CD4-positive, alpha-beta T cell treated with Interleukin-4 for 4 hours (primary cell): ENCODE measurements around the gene SEH1L.
"Not testable (repeated sequence)": the region's sequence is repeated elsewhere in the genome, so short reads cannot be mapped to it uniquely, and the experiment has no call there.

Experiments
- DNase-seq: peaks from one replicate; pipeline ENCODE4 v3.0.0-alpha.2; 2020

The SEH1L gene, protein sequence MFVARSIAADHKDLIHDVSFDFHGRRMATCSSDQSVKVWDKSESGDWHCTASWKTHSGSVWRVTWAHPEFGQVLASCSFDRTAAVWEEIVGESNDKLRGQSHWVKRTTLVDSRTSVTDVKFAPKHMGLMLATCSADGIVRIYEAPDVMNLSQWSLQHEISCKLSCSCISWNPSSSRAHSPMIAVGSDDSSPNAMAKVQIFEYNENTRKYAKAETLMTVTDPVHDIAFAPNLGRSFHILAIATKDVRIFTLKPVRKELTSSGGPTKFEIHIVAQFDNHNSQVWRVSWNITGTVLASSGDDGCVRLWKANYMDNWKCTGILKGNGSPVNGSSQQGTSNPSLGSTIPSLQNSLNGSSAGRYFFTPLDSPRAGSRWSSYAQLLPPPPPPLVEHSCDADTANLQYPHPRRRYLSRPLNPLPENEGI

DNA sequence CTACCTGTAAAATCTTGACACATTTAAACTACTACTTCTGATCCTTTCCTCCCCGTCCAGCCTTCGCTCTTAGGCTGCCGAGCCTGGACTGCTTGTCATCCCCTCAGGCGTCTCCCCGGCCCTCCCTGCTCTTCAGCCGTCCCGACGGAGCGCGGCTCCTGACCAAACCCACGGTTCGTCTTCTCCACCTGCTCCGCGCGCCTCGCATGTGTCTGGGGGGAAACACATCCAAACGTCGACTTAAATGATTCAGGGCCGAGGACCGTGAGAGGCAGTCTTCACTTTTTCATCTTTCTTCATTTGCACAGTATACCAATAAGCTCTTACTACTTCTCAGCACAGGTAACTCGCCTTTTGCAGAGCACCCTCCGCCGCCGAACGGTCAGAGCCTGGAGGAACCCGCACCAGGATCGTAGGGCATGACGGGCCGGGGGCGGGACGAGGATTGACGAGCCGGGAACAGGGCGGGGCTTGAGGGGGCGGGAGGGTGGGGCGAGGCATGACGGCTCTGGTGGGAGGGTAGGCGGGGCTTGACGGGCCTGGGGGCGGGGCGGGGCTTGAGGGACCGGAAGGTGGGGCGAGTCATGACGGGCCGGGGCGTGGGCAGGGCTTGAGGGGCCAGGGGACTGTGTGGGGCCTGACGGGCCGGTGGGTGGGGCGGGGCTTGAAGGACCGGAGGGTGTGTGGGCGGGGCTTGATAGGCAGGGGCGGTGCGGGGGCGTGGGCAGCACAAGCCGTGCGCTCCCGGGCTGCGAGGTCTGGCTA, at the start of gene SEH1L:
TSS of gene SEH1L (plus strand) at position 727 of the 765 bp plus-strand sequence. CDS start 111 bp downstream, outside the sequence.
- DNase-seq, result peak; percentile 96

DNA sequence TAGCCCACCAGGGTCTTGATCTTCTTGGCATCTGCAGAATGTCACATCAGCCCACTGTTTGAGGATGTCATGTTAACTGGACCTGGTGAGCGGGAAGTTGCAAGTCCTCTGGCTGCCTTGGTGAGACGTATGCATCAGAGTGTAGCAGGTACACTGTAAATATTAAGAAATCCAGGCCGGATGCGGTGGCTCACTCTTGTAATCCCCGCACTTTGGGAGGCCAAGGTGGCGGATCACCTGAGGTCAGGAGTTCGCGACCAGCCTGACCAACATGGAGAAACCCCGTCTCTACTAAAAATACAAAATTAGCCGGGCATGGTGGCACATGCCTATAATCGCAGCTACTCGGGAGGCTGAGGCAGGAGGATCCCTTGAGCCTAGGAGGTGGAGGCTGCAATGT, 46.6 kb upstream of the SEH1L start:
- DNase-seq, result not testable (repeated sequence)

DNA sequence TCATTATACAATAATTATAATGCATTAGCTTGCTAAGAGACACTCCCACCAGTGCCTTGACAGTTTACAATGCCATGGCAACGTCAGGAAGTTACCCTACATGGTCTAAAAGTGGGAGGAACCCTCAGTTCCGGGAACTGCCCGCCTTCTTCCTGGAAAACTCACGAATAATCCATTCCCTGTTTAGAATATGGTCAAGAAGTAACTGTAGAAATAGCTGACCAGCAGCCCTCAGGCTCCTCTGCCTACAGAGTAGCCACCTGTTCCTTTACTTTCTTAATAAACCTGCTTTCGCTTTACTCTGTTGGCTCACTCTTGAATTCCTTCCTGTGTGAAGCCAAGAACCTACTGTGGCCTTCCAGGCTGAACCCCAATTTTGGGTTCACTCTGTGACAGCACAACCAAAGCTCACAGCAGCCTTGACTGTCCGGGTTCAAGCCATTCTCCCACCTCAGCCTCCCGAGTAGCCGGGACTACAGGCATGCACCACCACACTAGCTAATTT, 43.7 kb upstream of the SEH1L start:
- peak; percentile 41 for DNase-seq

DNA sequence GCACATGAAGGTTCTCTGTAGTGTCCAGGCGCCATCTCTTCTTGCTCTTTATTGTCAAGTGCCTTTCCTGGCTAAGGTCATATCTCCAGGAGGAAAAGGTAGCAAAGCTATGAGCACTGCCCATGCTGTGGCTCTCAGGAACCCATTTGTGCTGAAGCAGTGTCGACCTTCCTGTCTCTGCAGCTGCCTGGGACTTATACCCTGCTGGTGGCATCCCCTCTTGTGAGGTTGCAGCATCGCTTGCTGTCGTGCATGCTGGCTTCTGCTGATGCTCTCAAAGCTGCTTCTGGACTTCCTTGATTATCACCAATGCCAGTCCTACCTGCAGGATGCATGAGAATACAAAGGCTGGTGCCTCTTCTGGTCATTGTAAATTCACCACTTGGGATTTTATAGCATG, 41.7 kb upstream of the SEH1L start:
- DNase-seq, result no peak

DNA sequence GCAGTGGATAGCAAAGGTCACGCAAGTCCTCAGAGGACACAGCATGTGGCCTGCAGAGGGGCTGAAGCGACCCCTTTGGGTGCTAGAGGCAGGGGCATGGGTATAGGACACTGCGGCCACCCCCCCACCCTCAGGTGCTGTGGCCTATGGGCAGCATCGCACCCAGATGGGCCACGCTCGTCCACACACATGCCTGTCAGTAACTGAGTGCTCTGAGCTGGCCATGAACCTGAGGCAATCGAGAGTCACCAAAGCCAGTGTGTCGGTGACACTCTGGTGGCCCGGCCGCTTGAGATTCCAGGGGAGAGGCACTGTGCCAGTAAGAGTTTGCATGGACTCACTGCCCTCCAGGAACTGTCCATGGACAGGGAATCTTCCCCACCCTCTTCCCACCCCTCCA, 41.0 kb upstream of the SEH1L start:
- DNase-seq, result no peak

DNA sequence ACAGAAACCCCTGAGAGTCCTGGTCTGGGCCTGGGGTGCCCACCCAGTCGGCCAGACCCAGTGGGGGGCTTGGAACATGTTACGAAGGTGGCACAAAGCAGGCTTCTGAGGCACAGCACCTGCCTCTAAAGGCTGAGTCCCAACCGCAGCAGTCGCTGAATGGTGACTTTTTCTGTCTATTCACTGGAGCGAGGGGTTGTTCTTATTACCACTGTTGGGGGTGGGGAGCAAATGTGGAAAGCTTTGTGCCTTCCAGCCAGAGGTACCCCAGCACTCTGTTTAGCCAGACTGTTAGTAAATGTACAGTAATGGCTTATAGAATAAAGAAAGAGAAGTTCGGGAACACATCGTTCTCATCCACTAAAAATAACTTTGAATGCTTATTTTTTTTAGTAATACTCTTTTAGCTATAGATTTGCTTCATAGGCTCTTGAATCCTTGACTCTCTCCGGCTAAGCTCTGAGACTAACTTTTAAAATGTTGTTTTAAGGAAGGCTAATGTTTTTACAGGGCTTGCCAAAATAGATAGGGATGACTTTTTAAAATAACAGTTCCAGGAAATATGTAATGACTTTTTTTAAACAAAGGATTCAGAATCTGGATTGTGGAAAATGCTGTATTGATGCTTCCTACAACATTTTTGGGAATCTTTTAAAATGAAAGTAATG, 40.4 kb upstream of the SEH1L start:
- no peak for DNase-seq

DNA sequence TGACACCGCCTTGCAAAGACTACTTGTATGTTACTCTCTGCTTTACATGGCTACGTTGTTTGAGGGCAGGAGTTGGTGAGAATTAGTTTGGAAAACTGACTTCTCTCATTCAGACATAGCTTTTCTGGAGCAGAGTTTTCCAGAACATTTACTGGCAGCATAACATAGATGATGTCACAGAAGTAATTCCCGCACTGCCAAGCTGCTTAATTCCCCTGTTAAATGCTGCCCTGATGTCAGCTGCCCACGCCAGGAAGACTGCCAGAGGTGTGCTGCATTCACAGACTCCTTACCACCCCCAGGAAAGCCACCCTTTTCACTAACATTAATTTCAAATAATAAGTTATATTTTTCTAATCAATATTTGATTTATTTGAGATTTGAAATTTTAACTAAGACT, 39.1 kb upstream of the SEH1L start:
- no peak for DNase-seq

DNA sequence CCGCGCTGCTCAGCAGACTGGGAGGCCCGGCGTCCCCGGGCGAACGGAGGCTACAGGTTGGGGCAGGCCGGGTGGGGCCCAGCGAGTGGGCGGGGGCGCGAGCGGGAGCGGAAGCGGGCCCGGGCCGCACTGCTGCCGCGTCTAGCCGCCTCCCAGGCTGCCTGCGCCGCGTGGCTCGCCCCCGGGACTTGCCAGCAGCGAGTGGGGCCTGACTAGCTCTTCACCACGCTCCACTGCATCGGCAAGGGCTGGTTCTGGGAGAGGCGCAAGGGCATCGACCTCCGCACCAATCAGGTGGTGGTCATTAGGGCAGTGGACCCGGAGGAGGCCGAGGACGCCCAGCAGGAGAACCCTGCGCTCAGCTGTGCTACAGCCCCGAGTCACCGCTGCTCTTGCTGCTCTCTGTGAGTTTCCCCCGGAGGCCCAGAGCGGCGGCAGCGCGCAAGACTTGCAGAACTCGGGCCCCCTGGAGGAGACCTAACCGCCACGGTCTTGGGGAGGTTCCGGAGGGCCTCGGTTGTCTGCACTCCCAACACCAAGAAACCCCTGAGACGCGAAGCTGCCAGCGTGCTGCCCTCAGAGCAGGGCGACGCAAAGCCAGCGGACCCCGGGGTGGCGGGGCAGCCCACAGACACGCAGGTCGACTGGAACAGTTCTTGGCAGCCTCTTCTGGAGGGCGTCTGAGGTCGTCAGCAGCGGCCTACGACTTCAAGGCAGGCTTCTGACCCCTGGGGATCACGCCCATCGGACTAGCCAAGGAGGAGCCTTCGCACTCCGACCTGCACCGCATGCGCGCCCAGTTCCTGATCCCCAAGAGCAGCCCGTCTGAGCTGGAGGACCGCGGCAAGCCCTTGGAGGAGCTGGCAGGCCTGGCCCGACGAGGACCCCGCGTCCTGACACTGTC, 36.5 kb upstream of the SEH1L start:
- DNase-seq, result peak; percentile 24

DNA sequence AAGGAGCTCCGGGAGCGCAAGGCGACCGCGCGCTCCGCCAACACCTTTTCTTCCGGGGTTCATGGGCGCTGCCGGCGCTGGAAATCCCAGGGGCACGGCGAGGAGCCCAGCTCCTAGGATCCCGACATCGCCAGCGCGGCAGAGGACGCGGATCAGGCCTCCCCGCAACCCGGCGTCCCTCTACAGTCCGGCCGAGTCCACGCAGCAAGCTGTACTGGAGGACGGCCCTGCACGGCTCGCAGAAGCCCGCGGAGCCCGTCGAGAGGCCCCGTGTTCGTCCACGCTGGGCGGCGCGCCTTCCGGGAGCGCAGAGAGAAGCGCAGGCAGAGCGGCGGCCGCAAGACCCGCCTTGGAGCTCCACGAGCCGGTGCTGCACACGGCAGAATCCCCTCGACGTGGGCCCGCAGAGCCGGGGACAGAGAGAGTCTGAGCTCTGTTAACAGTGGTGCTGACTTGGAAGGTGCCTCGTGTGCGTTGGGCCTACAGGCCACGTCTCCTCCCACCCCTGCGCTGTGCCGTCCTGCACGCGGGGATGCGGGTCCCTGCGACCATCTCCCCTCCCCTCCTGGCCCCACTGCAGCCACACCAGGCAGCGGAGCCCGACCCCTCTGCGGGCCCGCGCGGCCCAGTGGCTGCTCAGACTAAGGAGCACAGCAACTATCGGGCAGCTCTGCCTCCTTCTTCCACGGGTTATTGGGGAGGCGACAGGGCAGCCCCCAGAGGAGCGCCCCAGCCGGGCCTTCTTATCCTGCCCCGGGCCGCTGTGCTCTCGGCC, 35.7 kb upstream of the SEH1L start:
- no peak for DNase-seq

DNA sequence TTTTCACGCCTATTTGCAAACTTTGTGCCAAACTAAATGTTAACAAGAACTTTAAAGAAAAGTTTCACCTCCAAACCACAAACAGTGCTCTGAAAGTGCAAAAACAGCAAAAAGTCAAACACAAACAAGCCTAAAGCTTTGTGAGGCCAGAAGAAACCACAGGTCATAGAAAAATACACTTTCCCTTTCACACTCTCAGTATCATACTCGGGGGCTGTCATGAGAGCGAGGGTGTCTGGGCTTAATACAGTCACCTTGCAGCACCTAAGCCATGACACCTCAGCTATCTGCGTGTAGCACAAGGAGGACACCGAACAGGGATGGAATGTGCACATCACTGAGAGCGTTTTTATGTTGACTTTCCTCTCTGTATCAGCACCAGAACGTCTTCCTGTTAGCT, 26.6 kb upstream of the SEH1L start:
- peak; percentile 78 for DNase-seq

DNA sequence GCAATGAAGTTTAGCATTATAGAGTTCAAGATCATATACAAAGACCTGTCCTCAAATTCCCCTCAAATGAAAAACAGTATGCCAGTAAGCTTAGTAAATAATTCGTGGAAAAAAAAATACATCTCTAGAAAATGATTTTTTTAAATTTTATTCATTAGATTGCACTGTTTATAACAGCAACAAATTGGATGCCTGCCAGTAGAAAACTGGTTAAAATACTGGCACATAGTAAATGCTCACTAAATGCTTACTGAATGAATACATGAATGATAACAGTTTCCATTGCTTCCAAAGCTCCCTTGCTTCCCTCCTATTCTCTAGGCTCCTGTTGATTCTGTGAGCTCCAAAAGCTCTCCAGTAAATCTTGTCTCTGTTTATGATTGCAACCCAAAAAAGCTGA, 25.5 kb upstream of the SEH1L start:
- DNase-seq, result no peak

DNA sequence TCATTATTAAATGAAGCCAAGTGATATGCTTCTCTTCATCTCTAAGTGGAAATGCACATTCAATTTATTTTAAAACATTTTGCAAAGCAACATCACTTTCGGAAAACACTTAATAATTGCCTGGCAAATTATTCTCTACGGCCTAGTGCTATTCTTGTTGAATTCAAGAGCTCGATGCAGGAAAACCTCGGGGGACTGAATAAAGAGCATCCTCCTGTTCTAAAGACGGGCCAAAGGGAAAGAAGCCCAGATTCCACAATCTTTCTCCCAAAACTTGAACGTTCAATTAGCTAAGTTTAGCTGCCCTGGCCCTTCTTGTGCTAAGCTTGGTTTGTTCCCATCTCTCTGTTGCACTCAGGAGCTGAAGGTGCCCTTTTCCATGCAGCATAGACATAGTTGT, 23.2 kb upstream of the SEH1L start:
- DNase-seq, result no peak

DNA sequence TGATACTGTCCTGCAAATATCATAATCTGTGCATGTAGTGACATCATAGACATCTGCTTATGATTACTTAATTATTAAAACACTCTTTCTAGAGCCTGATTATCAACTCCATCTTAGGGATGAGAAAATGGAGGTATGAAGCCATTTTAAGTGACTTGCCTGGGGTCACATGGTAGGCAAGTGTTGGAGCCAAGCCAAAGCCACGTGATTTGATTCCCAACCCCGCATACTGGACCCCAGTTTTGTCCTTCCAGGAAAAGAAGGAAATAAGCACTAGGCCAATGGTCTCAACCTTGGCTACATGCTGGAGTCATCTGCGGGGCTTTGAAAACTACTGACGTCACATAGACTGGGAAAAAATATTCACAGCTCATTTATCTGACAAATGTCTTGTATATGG, 19.6 kb upstream of the SEH1L start:
- no peak for DNase-seq

DNA sequence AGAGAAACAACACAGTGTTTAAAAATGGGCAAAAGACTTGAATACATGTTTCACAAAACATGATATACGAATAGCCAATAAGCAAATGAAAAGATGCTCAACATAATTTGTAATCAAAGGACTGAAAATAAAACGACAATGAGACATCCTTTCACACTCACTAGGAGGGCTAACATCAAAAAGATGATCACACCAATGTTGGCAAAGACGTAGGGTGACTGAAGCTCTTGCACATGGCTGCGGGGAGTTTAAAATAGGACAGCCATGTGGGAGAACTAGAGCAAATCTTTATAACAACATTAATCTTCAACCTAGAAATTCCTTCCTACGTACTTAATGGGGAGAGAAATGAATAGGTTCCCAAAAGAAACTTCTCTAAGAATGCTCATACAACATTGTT, 19.2 kb upstream of the SEH1L start:
- DNase-seq, result no peak

DNA sequence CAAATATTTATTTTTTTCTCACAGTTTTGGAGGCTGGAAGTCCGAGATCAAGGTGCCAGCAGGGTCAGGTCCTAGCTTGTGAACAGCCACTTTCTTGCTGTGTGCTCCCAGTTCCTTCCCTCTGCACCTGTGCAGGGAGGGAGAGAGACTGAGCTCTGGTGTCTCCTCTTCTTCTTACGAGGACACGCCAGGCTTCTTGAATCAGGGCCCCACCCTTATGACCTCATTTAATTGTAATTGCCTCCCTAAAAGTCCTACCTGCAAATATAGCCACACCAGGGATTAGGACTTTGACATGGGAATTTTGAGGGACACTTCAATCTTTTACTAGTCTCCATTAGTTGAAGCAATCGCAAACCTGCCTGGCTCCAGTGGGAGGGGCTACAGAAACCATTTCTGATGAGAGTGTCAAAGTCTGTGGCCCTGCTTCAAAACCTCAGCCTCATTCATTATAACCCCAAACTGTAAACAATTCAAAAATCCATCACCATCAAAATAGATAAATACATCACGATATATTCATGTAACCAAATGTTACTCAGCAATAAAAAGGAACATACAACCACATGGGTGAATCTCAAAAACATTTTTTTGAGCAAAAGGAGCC, 18.2 kb upstream of the SEH1L start:
- peak; percentile 27 for DNase-seq

DNA sequence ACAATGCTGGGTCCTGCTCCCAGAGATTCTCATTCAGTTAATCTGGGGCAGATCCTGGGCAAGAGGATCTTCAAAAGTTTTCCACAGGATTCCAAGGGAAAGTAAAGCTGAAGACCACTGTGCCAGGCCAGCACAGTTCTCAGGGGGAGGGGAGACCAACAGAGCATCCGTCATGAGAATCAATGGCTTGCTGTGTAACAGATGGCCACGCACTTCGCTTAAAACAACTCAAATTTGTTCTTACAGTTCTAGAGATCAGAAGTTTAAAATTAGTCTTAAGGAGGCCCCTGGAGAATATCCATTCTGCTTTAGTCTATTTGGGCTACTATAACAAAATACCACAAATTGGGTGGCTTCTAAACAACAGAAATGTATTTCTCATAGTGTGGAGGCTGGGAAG, 17.4 kb upstream of the SEH1L start:
- no peak for DNase-seq

DNA sequence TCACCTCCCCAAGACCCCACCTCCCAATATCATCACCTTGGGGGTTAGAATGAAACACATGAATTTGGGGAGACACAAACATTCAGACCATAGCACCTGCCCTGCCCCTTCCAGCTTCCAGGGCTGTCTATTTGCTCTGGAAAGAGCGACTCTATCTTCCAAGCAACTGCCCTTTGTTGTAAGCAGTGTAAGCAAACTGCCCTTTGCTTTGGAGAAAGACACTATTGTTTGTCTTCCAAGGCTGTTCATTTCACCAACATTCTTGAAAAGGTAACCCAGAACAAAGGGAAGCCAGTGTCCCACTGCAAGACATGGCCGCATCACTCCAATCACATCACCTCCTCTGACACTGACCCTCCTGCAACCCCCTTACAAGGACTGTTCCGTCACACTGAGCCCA, 16.9 kb upstream of the SEH1L start:
- DNase-seq, result no peak

DNA sequence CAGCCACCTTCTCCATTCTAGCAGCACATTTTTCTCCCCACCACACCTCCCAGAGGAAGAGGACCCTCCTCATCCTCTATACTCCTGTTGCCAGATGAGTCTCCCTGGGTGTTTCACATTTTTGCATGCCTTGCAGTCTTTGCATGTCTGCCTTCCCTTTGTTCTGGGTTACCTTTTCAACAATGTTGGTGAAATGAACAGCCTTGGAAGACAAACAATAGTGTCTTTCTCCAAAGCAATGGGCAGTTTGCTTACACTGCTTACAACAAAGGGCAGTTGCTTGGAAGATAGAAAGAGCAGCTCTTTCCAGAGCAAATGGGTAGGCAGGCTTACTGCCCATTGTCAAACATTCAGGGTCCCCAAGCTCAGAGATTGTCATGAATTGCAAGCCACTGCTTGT, 14.5 kb upstream of the SEH1L start:
- no peak for DNase-seq

DNA sequence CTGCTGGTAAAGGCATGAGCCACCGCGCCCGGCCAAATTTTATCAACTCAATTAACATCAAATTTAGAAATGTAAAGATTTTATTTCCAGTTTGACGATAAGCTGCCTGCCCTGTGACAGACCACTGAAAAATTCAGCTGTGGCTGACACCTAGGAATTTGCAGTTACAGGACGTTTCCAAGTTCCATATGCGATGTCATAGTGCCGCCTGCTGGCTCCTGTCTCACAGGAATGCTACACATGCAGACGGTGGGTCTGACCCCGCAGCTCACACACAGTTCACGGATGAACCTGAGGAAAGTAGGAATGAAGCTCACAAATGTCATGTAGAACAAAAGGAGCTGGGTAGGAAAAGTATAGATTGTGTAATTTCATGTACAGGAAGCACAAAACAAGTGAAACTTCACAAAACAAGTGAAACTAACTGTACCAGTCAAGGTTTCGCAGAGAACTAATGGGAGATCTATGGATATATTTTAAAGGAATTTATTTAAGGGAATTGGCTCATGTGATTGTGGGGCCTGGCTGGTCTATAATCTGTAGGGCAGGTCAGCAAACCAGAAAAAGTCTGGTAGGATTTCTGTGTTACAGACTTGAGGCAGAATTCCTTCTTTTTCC, 13.2 kb upstream of the SEH1L start:
- DNase-seq, result peak; percentile 74

DNA sequence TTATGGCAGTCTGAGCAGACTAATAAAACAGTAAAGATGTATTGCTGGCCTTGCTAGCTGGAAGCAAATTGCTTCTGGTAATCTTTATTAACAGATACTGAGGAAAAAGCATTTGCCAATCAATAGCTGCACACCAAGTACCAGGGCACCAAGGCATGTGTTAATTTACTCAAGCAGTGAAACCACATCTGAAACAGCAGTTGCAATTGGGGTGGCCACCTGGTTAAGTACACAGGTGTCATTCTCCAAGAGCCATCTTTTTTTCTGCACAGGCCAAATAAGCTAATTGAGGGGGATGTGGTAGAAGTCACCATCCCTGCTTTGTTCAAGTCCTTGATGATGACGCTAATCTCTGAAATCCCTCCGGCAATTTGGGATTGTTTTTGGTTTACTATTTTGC, 8.6 kb upstream of the SEH1L start:
- no peak for DNase-seq

DNA sequence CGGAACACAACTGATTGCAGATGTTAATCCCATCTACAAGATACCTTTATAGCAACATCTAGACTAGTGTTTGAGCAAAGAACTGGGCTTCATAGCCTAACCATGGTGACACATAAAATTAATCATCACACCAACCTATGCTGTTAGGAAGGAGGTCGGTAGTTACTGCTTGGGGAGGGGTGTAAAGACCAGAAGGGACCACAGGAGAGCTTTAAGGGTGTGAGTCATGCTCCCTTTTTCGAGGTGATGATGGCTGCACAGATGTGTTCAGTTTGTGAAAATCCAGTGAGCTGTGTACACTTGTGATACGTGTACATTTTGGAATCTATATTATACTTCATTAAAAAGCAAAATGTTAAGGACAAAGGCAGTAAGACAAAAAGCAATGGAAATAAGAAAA, 4.6 kb upstream of the SEH1L start:
- DNase-seq, result no peak
